IMR-90 (cell line): ENCODE measurements around the gene PSMA7. TPM values are rescaled to one million over a fixed set of nuclear protein-coding genes. Genes with fewer than 3 reads are reported as not detected.

Experiments used
- ATAC-seq: fragments of 200-7000 bp; cut with Tn5 transposase; 2 replicates; pipeline ENCODE4 v1.9.1; 2020; ENCODE audit warnings: low read depth, mild to moderate bottlenecking, moderate library complexity
- BruUV-seq: library from RNA; stranded (reverse); fragments of 400-500 nt; replicated peaks from 2 replicates; lab custom pipeline; 2021; lab: Mats Ljungman, UMichigan
- CTCF ChIA-PET: fragments of 300-600 bp; formaldehyde crosslinking; extraction: SDS; loops from one replicate; lab custom pipeline; 2021; ENCODE audit warnings: antibody characterized with exemption; lab: Yijun Ruan, JAX
- POLR2A ChIA-PET: fragments of 300-600 bp; sonication (Branson Sonifier 250); formaldehyde crosslinking; loops from one replicate; lab custom pipeline; 2022; ENCODE audit warnings: antibody characterized with exemption; ENCODE audit not compliant: unreplicated experiment; lab: Charles Lee
- DNase-seq: peaks from one replicate; pipeline ENCODE4 v3.0.0; 2013
- H2AFZ ChIP-seq: replicated peaks from 2 replicates; pipeline ENCODE3; 2013; ENCODE audit warnings: low read length, mild to moderate bottlenecking; ENCODE audit not compliant: poor library complexity
- H2AK5ac ChIP-seq: 2 replicates; pipeline ENCODE4 v1.6.1; 2013; ENCODE audit warnings: low read depth, low read length, inconsistent platforms
- H2AK9ac ChIP-seq: replicated peaks from 2 replicates; pipeline ENCODE3; 2013; ENCODE audit warnings: mild to moderate bottlenecking, low read depth, low read length, moderate library complexity; ENCODE audit not compliant: poor library complexity
- H2BK120ac ChIP-seq: 2 replicates; pipeline ENCODE4 v1.6.1; 2013; ENCODE audit warnings: low read depth, low read length, inconsistent platforms
- H2BK15ac ChIP-seq: 3 replicates; pipeline ENCODE4 v1.6.1; 2013; ENCODE audit warnings: low read depth, low read length, inconsistent platforms
- H2BK20ac ChIP-seq: 2 replicates; pipeline ENCODE4 v1.6.1; 2013; ENCODE audit warnings: low read depth, mild to moderate bottlenecking, inconsistent platforms, low read length, moderate library complexity
- H2BK5ac ChIP-seq: 2 replicates; pipeline ENCODE4 v1.6.1; 2013; ENCODE audit warnings: mild to moderate bottlenecking, low read depth, low read length, inconsistent platforms; ENCODE audit not compliant: poor library complexity, severe bottlenecking
- H3K14ac ChIP-seq: replicated peaks from 2 replicates; pipeline ENCODE4 v1.6.1; 2013; ENCODE audit warnings: low read depth, low read length, inconsistent platforms
- H3K18ac ChIP-seq: 2 replicates; pipeline ENCODE4 v1.6.1; 2013; ENCODE audit warnings: low read depth, low read length, control low read depth
- H3K23ac ChIP-seq: 2 replicates; pipeline ENCODE4 v1.6.1; 2013; ENCODE audit warnings: low read depth, low read length, inconsistent platforms
- H3K27ac ChIP-seq: 2 replicates; pipeline ENCODE4 v1.5.1; 2013; ENCODE audit warnings: mild to moderate bottlenecking, control low read depth, low read length; ENCODE audit not compliant: insufficient read depth
- H3K27me3 ChIP-seq: 2 replicates; pipeline ENCODE4 v1.6.1; 2013; ENCODE audit warnings: low read length; ENCODE audit not compliant: control insufficient read depth, insufficient read depth
- H3K36me3 ChIP-seq: 2 replicates; pipeline ENCODE4 v1.6.1; 2013; ENCODE audit warnings: low read length, mixed read lengths; ENCODE audit not compliant: control insufficient read depth, insufficient read depth
- H3K4ac ChIP-seq: 2 replicates; pipeline ENCODE4 v1.6.1; 2013; ENCODE audit warnings: low read depth, low read length, inconsistent platforms
- H3K4me1 ChIP-seq: 2 replicates; pipeline ENCODE4 v1.6.1; 2013; ENCODE audit warnings: low read length, mixed read lengths; ENCODE audit not compliant: control insufficient read depth, insufficient read depth
- H3K4me2 ChIP-seq: 2 replicates; pipeline ENCODE4 v1.6.1; 2013; ENCODE audit warnings: low read depth, mild to moderate bottlenecking, control low read depth, low read length, moderate library complexity
- H3K4me3 ChIP-seq: 2 replicates; pipeline ENCODE4 v1.5.1; 2013; ENCODE audit warnings: low read depth, mild to moderate bottlenecking, control low read depth, low read length, moderate library complexity; ENCODE audit not compliant: insufficient read depth
- H3K56ac ChIP-seq: 2 replicates; pipeline ENCODE4 v1.6.1; 2013; ENCODE audit warnings: low read length, inconsistent platforms; ENCODE audit not compliant: insufficient read depth; ENCODE audit errors: extremely low read depth
- H3K79me1 ChIP-seq, 2 experiments: 2 replicates each; pipeline ENCODE4 v1.6.1; 2013; ENCODE audit warnings: low read length in 2 of 2, inconsistent platforms in 1 of 2, low read depth in 1 of 2
- H3K9ac ChIP-seq: 2 replicates; pipeline ENCODE4 v1.6.1; 2013; ENCODE audit warnings: low read depth, low read length, control low read depth
- H3K9me1 ChIP-seq: 2 replicates; pipeline ENCODE4 v1.6.1; 2013; ENCODE audit warnings: low read length, inconsistent platforms; ENCODE audit not compliant: insufficient read depth
- H3K9me3 ChIP-seq: 2 replicates; pipeline ENCODE4 v1.6.1; 2013; ENCODE audit warnings: low read length; ENCODE audit not compliant: control insufficient read depth, insufficient read depth
- H4K20me1 ChIP-seq: 2 replicates; pipeline ENCODE4 v1.6.1; 2013; ENCODE audit warnings: low read length, inconsistent platforms; ENCODE audit not compliant: insufficient read depth
- H4K5ac ChIP-seq: 2 replicates; pipeline ENCODE4 v1.6.1; 2013; ENCODE audit warnings: mild to moderate bottlenecking, low read depth, low read length, control low read depth
- H4K8ac ChIP-seq, 2 experiments: 2 replicates each; pipeline ENCODE4 v1.6.1; 2013; ENCODE audit warnings: low read depth in 2 of 2, low read length in 2 of 2, control low read depth in 1 of 2, inconsistent platforms in 1 of 2
- H4K91ac ChIP-seq: 2 replicates; pipeline ENCODE4 v1.6.1; 2013; ENCODE audit warnings: low read depth, low read length, inconsistent platforms; ENCODE audit not compliant: insufficient read depth
- BHLHE40 ChIP-seq: fragments of 150-350 bp; IDR thresholded peaks from 2 replicates; pipeline ENCODE4 v1.6.1; 2016; ENCODE audit warnings: mild to moderate bottlenecking, low read depth, low read length
- CHD1 ChIP-seq: IDR thresholded peaks from 2 replicates; pipeline ENCODE4 v1.6.1; 2012; ENCODE audit warnings: low read depth, low read length, improper control_type of control experiment
- CTCF ChIP-seq: conservative IDR thresholded peaks from 2 replicates; pipeline ENCODE4 v1.5.1; 2012; ENCODE audit warnings: mild to moderate bottlenecking, low read depth, low read length, improper control_type of control experiment
- ELK1 ChIP-seq: fragments of 150-350 bp; IDR thresholded peaks from 2 replicates; pipeline ENCODE4 v1.6.1; 2016; ENCODE audit warnings: low read depth, mild to moderate bottlenecking, low read length, moderate library complexity, borderline replicate concordance
- MAFK ChIP-seq: IDR thresholded peaks from 2 replicates; pipeline ENCODE4 v1.6.1; 2012; ENCODE audit warnings: low read depth, low read length, improper control_type of control experiment
- MXI1 ChIP-seq: IDR thresholded peaks from 2 replicates; pipeline ENCODE4 v1.6.1; 2012; ENCODE audit warnings: low read depth, mild to moderate bottlenecking, low read length, moderate library complexity, borderline replicate concordance
- POLR2A ChIP-seq: IDR thresholded peaks from 2 replicates; pipeline ENCODE4 v1.6.1; 2012; ENCODE audit warnings: mild to moderate bottlenecking, low read depth, low read length
- RFX5 ChIP-seq: IDR thresholded peaks from 2 replicates; pipeline ENCODE4 v1.8.0; 2012; ENCODE audit warnings: low read depth, mild to moderate bottlenecking, low read length, moderate library complexity
- WGBS, 2 experiments: methylation state at CpG; one replicate each; pipeline versions ENCODE4 v1.1.5 to v1.1.7; 2013; ENCODE audit warnings: missing lambda C conversion rate in 2 of 2; ENCODE audit not compliant: insufficient read length in 1 of 2; ENCODE audit errors: extremely low coverage in 2 of 2; 5-methylcytosine and 5-hydroxymethylcytosine counted together
- dilution Hi-C: fragments of 300-500 bp; cut with HindIII; formaldehyde crosslinking; loops from one replicate; pipeline ENCODE4 v1.14.3; 2018; ENCODE audit warnings: low sequenced_read_pairs; ENCODE audit not compliant: unreplicated experiment
- in situ Hi-C: fragments of 300-500 bp; cut with MboI; formaldehyde crosslinking; loops from 3 replicates; pipeline ENCODE4 v1.14.3; 2019; ENCODE audit warnings: low sequenced_read_pairs, inconsistent platforms, mixed read lengths
- intact Hi-C: fragments of 100-400 bp; cut with micrococcal nuclease; formaldehyde crosslinking; loops from 2 replicates; pipeline ENCODE4 v1.10.0; 2022
- polyA plus RNA-seq, 3 experiments: library from polyadenylated mRNA; depleted of rRNA; stranded (reverse); fragments of >200 nt; gene quantifications; 2 replicates each; pipeline ENCODE4 v1.2.3, GENCODE V29; 2012; ENCODE audit warnings: low replicate concordance in 1 of 3
- total RNA-seq: library from RNA; depleted of rRNA; stranded (reverse); fragments of >200 nt; gene quantifications from 2 replicates; pipeline ENCODE4 v1.2.3, GENCODE V29; 2012

The PSMA7 gene
- total and polyA plus RNA-seq, 2 of the 4 experiments (the other 2 are of a cell fraction) = 417 to 458 TPM

- H3K4ac ChIP-seq = no peak overlapping the region
- BruUV-seq = no TSS peak
- H2AK9ac ChIP-seq = no peak overlapping the region
- in situ Hi-C loops = no loop called here
- peaks cover 29% of the 10 kb centered on the region for H3K36me3 ChIP-seq
- H3K9me3 ChIP-seq = no peaks in the 10 kb centered on the region
- CTCF ChIA-PET = no interaction called here
- no peaks in the 10 kb centered on the region for H3K27me3 ChIP-seq
- H3K14ac ChIP-seq = no peak overlapping the region
- H3K4me3 ChIP-seq = no peak overlapping the region
- no peak overlapping the region for H4K91ac ChIP-seq
- H2BK5ac ChIP-seq = no peak overlapping the region
- dilution Hi-C loops = no loop called here
- H3K18ac ChIP-seq = no peak overlapping the region
- H3K27ac ChIP-seq = no peak overlapping the region
- no peaks in the 10 kb centered on the region for H3K4me1 ChIP-seq
- no peak overlapping the region for H3K23ac ChIP-seq
- no peak overlapping the region for H3K56ac ChIP-seq
- ATAC-seq = no peak
- H3K9me1 ChIP-seq = 0 out of 2 replicates have a peak, but pooled peaks cover 2% of the 10 kb centered on the region
- no peak overlapping the region for H2BK15ac ChIP-seq
- POLR2A ChIA-PET = no interaction called here
- WGBS, 2 experiments = 97% methylated on average over 6 of the region's 10 CpGs; no CpG with 5 or more reads in 1 of the 2 experiments
- H4K20me1 ChIP-seq = no peaks in the 10 kb centered on the region
- TF ChIP-seq CTCF (no peak), BHLHE40 (no peak), ELK1 (no peak), MAFK (no peak), CHD1 (no peak), POLR2A (no peak), MXI1 (no peak), RFX5 (no peak)
- no peak overlapping the region for H2BK120ac ChIP-seq
- H4K8ac ChIP-seq = no peak overlapping the region
- H4K5ac ChIP-seq = no peak overlapping the region
- H3K9ac ChIP-seq = no peak overlapping the region
- DNase-seq = no peak
- no peak overlapping the region for H2AFZ ChIP-seq
- H2BK20ac ChIP-seq = no peak overlapping the region
- no peak overlapping the region for H3K4me2 ChIP-seq
- no peaks in the 10 kb centered on the region for H3K79me1 ChIP-seq
- intact Hi-C loops = no loop called here
- no peak overlapping the region for H2AK5ac ChIP-seq
Observed at GRCh38 chr20:62175711-62176110, 32.5 kb upstream of the PSMA7 start.
